OCI-LY7 (cell line): ENCODE data around the gene OLFM1.

Source experiments
- EZH2phosphoT487 ChIP-seq: fragments of 200-600 bp; sonication (generic); IDR thresholded peaks from 2 replicates; pipeline ENCODE4 v1.6.1; 2018; ENCODE audit warnings: low read depth, borderline replicate concordance, mild to moderate bottlenecking, mixed run types, antibody characterized with exemption, low read length, moderate library complexity, mixed read lengths
- TF ChIP-seq, protein P1 (sequence below): fragments of 200-600 bp; sonication (generic); conservative IDR thresholded peaks from 2 replicates; pipeline ENCODE4 v1.5.1; 2014; ENCODE audit warnings: mild to moderate bottlenecking, antibody characterized with exemption, low read length, moderate library complexity, mixed read lengths

DNA sequence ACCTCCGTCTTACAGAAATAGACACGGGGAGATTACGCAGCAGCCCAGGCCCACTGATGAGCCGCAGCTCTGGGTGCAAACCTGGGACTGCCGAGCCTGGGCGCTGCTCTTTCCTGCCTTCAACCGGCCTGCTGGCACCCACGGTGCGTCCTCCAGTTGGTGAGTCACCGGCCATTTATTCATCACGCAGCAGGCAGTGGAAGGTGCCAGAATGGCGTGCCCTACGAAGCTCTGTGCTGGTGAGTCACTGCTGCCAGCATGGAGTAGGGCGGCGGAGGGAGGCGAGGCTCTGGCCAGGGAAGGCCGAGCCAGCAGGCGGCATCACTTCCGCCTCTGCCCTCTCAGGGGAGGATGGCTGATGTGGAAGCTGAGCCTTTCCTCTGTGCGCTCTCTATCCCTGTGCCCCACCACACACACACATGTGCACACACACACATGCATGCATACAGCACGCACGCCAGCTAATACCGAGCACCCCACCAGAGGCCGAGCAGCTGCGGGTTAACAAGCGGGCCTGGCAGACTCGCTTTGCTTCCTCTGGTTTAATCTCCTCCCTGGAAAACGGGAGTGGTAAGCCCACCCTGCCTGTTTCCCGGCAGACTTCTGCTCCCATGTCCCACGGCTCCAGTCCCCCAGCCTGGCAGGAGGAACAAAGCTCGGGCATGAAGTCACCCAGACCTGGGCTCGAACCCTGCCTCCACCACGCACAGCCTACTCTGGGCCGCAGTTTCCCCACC is 39.2 kb downstream of the OLFM1 start:
- TF ChIP-seq, protein P1, sequence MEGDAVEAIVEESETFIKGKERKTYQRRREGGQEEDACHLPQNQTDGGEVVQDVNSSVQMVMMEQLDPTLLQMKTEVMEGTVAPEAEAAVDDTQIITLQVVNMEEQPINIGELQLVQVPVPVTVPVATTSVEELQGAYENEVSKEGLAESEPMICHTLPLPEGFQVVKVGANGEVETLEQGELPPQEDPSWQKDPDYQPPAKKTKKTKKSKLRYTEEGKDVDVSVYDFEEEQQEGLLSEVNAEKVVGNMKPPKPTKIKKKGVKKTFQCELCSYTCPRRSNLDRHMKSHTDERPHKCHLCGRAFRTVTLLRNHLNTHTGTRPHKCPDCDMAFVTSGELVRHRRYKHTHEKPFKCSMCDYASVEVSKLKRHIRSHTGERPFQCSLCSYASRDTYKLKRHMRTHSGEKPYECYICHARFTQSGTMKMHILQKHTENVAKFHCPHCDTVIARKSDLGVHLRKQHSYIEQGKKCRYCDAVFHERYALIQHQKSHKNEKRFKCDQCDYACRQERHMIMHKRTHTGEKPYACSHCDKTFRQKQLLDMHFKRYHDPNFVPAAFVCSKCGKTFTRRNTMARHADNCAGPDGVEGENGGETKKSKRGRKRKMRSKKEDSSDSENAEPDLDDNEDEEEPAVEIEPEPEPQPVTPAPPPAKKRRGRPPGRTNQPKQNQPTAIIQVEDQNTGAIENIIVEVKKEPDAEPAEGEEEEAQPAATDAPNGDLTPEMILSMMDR, result no peak
- no peak for TF ChIP-seq EZH2phosphoT487
